GM23338 (cell line): Measurements from ENCODE around the gene SCN1B. TPM values are rescaled to one million over a fixed set of nuclear protein-coding genes. Genes with fewer than 3 reads are reported as not detected.

Experiments used
- ATAC-seq: fragments of 200-7000 bp; cut with Tn5 transposase; 3 replicates; pipeline ENCODE4 v1.9.1; 2020
- DNase-seq: peaks from one replicate; pipeline ENCODE4 v3.0.0-alpha.2; 2015; ENCODE audit warnings: low spot score
- H2AFZ ChIP-seq: fragments of 200-600 bp; sonication (generic); 2 replicates; pipeline ENCODE4 v1.8.0; 2016; ENCODE audit warnings: antibody characterized with exemption, mild to moderate bottlenecking, moderate library complexity
- H3F3A ChIP-seq: fragments of 200-600 bp; sonication (generic); replicated peaks from 2 replicates; pipeline ENCODE4 v1.8.0; 2017; ENCODE audit warnings: antibody characterized with exemption, mixed run types, low read depth
- H3K27ac ChIP-seq: fragments of 200-600 bp; sonication (generic); 2 replicates; pipeline ENCODE4 v1.6.1; 2016; ENCODE audit warnings: low read depth
- H3K27me3 ChIP-seq: fragments of 200-600 bp; sonication (generic); 2 replicates; pipeline ENCODE4 v1.8.0; 2016; ENCODE audit warnings: mild to moderate bottlenecking, mixed run types, moderate library complexity; ENCODE audit not compliant: insufficient read depth
- H3K36me3 ChIP-seq: fragments of 200-600 bp; sonication (generic); 2 replicates; pipeline ENCODE4 v1.8.0; 2016; ENCODE audit warnings: mild to moderate bottlenecking; ENCODE audit not compliant: insufficient read depth
- H3K4me1 ChIP-seq: fragments of 200-600 bp; sonication (generic); 2 replicates; pipeline ENCODE4 v1.8.0; 2016; ENCODE audit warnings: mild to moderate bottlenecking, moderate library complexity; ENCODE audit not compliant: insufficient read depth
- H3K4me2 ChIP-seq: fragments of 200-600 bp; sonication (generic); 2 replicates; pipeline ENCODE4 v1.7.1; 2017; ENCODE audit warnings: mixed run types
- H3K4me3 ChIP-seq: fragments of 200-600 bp; sonication (generic); 2 replicates; pipeline ENCODE4 v1.6.1; 2016; ENCODE audit warnings: mixed run types
- H3K79me2 ChIP-seq: fragments of 200-600 bp; sonication (generic); replicated peaks from 2 replicates; pipeline ENCODE4 v1.8.0; 2017; ENCODE audit warnings: mild to moderate bottlenecking; ENCODE audit not compliant: insufficient read depth
- H3K9me2 ChIP-seq: fragments of 200-600 bp; sonication (generic); 2 replicates; pipeline ENCODE4 v1.8.0; 2017; ENCODE audit not compliant: insufficient read depth
- H4K20me1 ChIP-seq: fragments of 200-600 bp; sonication (generic); replicated peaks from 2 replicates; pipeline ENCODE4 v1.8.0; 2017; ENCODE audit warnings: mild to moderate bottlenecking; ENCODE audit not compliant: insufficient read depth
- H3K27ac Mint-ChIP-seq: 2 replicates; pipeline ENCODE4 v1.8.0; 2020; ENCODE audit warnings: inconsistent platforms, mild to moderate bottlenecking, moderate library complexity, mixed read lengths
- H3K27me3 Mint-ChIP-seq: 3 replicates; pipeline ENCODE4 v1.8.0; 2022; ENCODE audit warnings: low read depth, mild to moderate bottlenecking, moderate library complexity, mixed read lengths, inconsistent platforms; ENCODE audit not compliant: insufficient read depth, poor library complexity
- H3K36me3 Mint-ChIP-seq: 3 replicates; pipeline ENCODE4 v1.8.0; 2021; ENCODE audit warnings: low read depth, mild to moderate bottlenecking, inconsistent platforms, moderate library complexity, mixed read lengths
- H3K4me1 Mint-ChIP-seq: 3 replicates; pipeline ENCODE4 v1.8.0; 2020; ENCODE audit warnings: mild to moderate bottlenecking, inconsistent platforms, mixed read lengths
- H3K4me3 Mint-ChIP-seq: 3 replicates; pipeline ENCODE4 v1.8.0; 2021; ENCODE audit warnings: moderate library complexity, mild to moderate bottlenecking, inconsistent platforms, mixed read lengths
- H3K9me3 Mint-ChIP-seq: 3 replicates; pipeline ENCODE4 v1.8.0; 2020; ENCODE audit warnings: moderate library complexity, mild to moderate bottlenecking, inconsistent platforms, mixed read lengths
- CREB1 ChIP-seq: fragments of 250-450 bp; sonication (Bioruptor Pico); IDR thresholded peaks from 2 replicates; pipeline ENCODE4 v1.5.0; 2020; ENCODE audit warnings: low read depth, mild to moderate bottlenecking, moderate library complexity
- ETS1 ChIP-seq: IDR thresholded peaks from 2 replicates; pipeline ENCODE4 v1.6.1; 2016; ENCODE audit warnings: antibody characterized with exemption
- EZH2 ChIP-seq: fragments of 200-600 bp; sonication (generic); IDR thresholded peaks from one replicate; pipeline ENCODE4 v1.8.0; 2017; ENCODE audit warnings: antibody characterized with exemption, mild to moderate bottlenecking, low read depth; ENCODE audit not compliant: unreplicated experiment
- EZH2phosphoT487 ChIP-seq: fragments of 200-600 bp; sonication (generic); IDR thresholded peaks from one replicate; pipeline ENCODE4 v1.8.1; 2018; ENCODE audit warnings: antibody characterized with exemption; ENCODE audit not compliant: unreplicated experiment
- JUNB ChIP-seq: IDR thresholded peaks from one replicate; pipeline ENCODE4 v1.6.1; 2016; ENCODE audit warnings: antibody characterized with exemption; ENCODE audit not compliant: unreplicated experiment
- NANOG ChIP-seq: IDR thresholded peaks from 2 replicates; pipeline ENCODE4 v1.6.1; 2016; ENCODE audit warnings: antibody characterized with exemption, borderline replicate concordance
- POLR2AphosphoS5 ChIP-seq: IDR thresholded peaks from 2 replicates; pipeline ENCODE4 v1.6.1; 2016; ENCODE audit warnings: antibody characterized with exemption, low read depth
- REST ChIP-seq: IDR thresholded peaks from one replicate; pipeline ENCODE4 v1.6.1; 2018; ENCODE audit warnings: antibody characterized with exemption; ENCODE audit not compliant: unreplicated experiment
- STAT1 ChIP-seq: IDR thresholded peaks from one replicate; pipeline ENCODE4 v1.6.1; 2016; ENCODE audit warnings: antibody characterized with exemption; ENCODE audit not compliant: unreplicated experiment
- ZNF114 ChIP-seq: fragments of 250-450 bp; sonication (Bioruptor Pico); IDR thresholded peaks from 2 replicates; pipeline ENCODE4 v1.5.0; 2020; ENCODE audit warnings: mild to moderate bottlenecking, moderate library complexity
- ZNF331 ChIP-seq: fragments of 250-450 bp; sonication (Bioruptor Pico); IDR thresholded peaks from 2 replicates; pipeline ENCODE4 v1.5.0; 2020; ENCODE audit warnings: low read depth, mild to moderate bottlenecking, moderate library complexity
- ZNF462 ChIP-seq: fragments of 250-450 bp; sonication (Bioruptor Pico); IDR thresholded peaks from 2 replicates; pipeline ENCODE4 v1.5.0; 2020; ENCODE audit warnings: mild to moderate bottlenecking, moderate library complexity
- polyA plus RNA-seq: library from polyadenylated mRNA; unstranded; fragments of >200 nt; fragmentation: Nextera tagmentation; extraction: Ambion mirVana; gene quantifications from 2 replicates; pipeline ENCODE4 v1.2.1, GENCODE V29; 2016
- total RNA-seq: library from RNA; depleted of rRNA; stranded (reverse); fragments of >200 nt; shearing (Covaris generic); gene quantifications from 2 replicates; pipeline ENCODE4 v1.2.3, GENCODE V29; 2014
- TF ChIP-seq, protein P1 (sequence below), 2 experiments: fragments of 200-600 bp in 1 of 2; sonication (generic) in 1 of 2; conservative IDR thresholded peaks; 2 replicates each; pipeline versions ENCODE4 v1.5.1 to v1.6.1; 2016 to 2017; ENCODE audit warnings: antibody characterized with exemption in 2 of 2, low read depth in 2 of 2, mild to moderate bottlenecking in 2 of 2, moderate library complexity in 1 of 2

SCN1B gene
- total and polyA plus RNA-seq, 2 experiments from 2014 or later = 1.7 to 4.8 TPM

GRCh38 chr19:35083691-35084508, 53.6 kb downstream of the SCN1B start:
- Mint-ChIP-seq H3K27me3 (peaks cover 23% of the 10 kb centered on the region), H3K4me1 (peaks cover 6% of the 10 kb centered on the region; the same call in 2 of the 3 replicates), H3K9me3 (peaks cover 4% of the 10 kb centered on the region; the same call in 2 of the 3 replicates), H3K36me3 (peaks cover 3% of the 10 kb centered on the region; the same call in 2 of the 3 replicates), H3K4me3 (no peak overlapping the region), H3K27ac (no peak overlapping the region)
- Histone ChIP-seq H3F3A (no peaks in the 10 kb centered on the region), H3K9me2 (no peaks in the 10 kb centered on the region), H3K4me1 (no peaks in the 10 kb centered on the region), H3K4me3 (no peak overlapping the region), H3K79me2 (no peaks in the 10 kb centered on the region), H2AFZ (peak overlapping the region; percentile 81; the same call in 1 of the 2 replicates), H3K27me3 (no peaks in the 10 kb centered on the region), H4K20me1 (no peaks in the 10 kb centered on the region), H3K4me2 (no peak overlapping the region), H3K27ac (no peak overlapping the region), H3K36me3 (no peaks in the 10 kb centered on the region; the same call in 1 of the 2 replicates)
- TF ChIP-seq EZH2 (no peak), JUNB (no peak), ZNF462 (no peak), NANOG (no peak), ETS1 (no peak), REST (no peak), POLR2AphosphoS5 (no peak), CREB1 (CRISPR knock-in tag) (no peak), ZNF331 (CRISPR knock-in tag) (no peak), ZNF114 (no peak), EZH2phosphoT487 (no peak), STAT1 (no peak)
- TF ChIP-seq, protein P1, sequence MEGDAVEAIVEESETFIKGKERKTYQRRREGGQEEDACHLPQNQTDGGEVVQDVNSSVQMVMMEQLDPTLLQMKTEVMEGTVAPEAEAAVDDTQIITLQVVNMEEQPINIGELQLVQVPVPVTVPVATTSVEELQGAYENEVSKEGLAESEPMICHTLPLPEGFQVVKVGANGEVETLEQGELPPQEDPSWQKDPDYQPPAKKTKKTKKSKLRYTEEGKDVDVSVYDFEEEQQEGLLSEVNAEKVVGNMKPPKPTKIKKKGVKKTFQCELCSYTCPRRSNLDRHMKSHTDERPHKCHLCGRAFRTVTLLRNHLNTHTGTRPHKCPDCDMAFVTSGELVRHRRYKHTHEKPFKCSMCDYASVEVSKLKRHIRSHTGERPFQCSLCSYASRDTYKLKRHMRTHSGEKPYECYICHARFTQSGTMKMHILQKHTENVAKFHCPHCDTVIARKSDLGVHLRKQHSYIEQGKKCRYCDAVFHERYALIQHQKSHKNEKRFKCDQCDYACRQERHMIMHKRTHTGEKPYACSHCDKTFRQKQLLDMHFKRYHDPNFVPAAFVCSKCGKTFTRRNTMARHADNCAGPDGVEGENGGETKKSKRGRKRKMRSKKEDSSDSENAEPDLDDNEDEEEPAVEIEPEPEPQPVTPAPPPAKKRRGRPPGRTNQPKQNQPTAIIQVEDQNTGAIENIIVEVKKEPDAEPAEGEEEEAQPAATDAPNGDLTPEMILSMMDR (conservative IDR thresholded peaks at IDR 0.05; ENCODE audit: low read depth in 2 of 2) = no peak
- ATAC-seq (no peak; the same call in 2 of the 3 replicates), DNase-seq (no peak)
